HG03139 (cell line): ENCODE measurements around the gene RAB23.
A peak's percentile ranks its signal among the peaks of the same experiment; 100 is the strongest.
"Not testable (repeated sequence)": the region's sequence is repeated elsewhere in the genome, so short reads cannot be mapped to it uniquely, and the experiment has no call there.

ENCODE experiments used
- ATAC-seq: cut with Tn5 transposase; IDR thresholded peaks from one replicate; pipeline ENCODE4 v1.9.1; 2021; ENCODE audit not compliant: unreplicated experiment

The RAB23 gene

DNA sequence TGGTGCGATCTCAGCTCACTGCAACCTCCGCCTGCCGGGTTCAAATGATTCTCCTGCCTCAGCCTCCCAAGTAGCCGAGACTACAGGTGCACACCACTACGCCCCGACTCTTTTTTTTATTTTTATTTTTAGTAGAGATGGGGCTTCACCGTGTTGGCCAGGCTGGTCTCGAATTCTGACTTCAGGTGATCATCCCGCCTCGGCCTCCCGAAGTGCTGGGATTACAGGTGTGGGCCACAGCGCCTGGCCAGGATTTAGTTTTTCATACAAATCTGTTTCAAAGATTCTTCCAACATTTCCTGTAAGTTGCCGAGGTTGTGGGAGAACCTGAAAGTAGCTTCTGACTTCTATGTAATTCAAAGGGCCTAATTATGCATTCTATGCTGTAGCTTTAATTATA lies 21.4 kb upstream of the RAB23 start:
- ATAC-seq, result not testable (repeated sequence)

GRCh38 chr6:57242505-57242904 lies 20.4 kb upstream of the RAB23 start:
- no peak for ATAC-seq

DNA sequence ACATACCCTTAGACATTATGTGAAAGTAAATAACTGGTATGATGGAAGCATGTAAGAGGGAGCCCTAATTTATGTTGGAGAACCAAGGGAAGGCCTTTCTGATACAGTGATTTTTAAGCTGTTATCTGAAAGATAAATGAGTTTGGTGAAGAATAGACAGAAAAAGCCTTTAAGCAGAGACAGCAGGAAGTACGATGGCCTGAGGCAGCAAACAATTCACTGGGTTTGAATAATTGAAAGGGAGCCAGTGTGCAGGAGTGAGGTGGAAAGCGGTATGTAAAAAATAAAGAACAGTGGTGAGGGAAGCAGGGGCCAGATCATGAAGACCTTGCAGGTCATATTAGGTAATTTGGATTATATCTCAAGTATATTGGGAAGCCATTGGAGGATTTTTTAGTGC lies 4.1 kb upstream of the RAB23 start:
- ATAC-seq, result no peak

DNA sequence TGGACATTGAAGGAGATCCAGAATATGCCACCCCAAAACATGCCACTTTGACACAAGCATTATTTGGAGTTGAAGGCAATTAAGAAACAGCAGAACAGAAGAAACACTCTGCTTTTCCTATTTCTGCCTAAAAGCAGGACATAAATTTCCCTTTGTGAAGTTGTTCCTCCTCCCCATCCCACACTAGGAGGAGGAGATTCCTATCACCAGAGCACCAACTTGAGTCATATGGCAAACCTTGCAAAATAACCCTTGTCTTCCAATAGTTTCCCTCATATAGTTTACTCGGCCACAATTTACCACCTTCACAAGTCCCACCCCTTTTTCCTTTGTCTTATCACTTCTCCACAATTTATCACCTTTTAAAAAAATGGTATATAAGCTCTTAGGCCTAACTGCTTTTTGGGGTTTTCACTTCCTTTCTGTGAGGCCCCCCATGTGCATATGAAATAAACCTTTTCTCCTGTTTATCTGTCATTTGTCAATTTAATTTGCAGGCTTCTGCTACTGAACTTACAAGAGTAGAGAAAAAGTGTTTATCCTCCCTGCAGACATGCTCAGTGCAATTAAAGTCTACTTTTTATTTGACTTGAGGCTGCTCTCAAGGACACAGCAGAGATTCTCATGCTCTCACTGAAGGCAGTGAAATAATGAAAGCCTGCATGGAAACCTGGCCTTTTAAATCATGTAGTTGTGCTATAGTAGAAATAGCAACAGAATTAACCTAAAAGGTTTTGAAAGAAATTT lies 2.8 kb upstream of the RAB23 start:
- ATAC-seq, result no peak

DNA sequence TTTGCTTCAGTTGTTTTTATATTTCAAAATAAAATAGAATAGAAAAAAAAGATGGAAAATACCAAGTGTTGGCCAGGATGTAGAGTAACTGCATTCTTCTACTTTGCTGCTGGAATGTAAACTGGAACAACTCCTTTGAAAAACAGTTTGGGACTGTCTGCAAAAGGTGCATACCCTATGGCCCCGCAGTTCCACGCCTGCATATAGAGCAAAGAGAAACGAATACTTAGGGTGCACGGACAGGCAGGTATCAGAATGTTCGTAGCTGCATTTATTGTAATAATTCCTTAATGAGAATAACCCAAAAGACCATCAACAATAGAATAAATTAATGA lies 603 bp upstream of the RAB23 start:
- ATAC-seq, result no peak

DNA sequence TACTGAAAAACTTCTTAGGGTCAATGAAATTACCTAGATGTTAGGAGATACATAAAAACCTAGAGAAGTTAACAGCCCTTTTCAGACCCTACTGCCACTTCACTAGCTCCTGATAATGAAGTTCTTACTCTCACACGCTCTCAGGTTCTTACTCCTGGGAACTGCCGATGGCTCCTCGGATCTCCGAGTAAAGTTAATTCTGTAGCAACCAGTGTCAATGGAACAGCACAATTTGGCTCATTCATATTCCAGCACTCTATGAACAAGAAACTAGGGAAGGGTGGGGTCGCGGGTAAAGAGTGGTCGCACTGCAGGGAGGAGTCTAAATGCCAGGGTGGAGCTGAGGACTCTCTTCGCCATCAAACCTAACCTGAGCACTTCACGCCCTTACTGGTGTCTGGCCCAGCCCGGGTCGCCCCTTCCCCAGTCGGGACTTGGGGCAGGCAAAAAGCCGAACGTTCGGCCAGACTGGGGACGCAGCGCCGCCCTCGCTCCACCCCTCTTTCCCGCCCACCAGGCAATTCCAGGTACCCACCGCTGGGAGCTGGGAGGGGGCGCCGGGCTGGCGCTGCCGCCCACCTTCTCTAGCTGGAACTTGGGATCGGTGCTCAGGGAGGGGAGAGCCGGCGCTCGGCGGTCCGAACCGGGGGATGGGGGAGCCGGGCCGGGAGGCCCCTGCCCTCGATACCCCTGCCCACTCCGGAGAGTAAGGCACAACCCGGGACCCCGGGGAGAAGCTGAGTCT lies 744 bp downstream of the RAB23 start:
- ATAC-seq, result peak; percentile 53

DNA sequence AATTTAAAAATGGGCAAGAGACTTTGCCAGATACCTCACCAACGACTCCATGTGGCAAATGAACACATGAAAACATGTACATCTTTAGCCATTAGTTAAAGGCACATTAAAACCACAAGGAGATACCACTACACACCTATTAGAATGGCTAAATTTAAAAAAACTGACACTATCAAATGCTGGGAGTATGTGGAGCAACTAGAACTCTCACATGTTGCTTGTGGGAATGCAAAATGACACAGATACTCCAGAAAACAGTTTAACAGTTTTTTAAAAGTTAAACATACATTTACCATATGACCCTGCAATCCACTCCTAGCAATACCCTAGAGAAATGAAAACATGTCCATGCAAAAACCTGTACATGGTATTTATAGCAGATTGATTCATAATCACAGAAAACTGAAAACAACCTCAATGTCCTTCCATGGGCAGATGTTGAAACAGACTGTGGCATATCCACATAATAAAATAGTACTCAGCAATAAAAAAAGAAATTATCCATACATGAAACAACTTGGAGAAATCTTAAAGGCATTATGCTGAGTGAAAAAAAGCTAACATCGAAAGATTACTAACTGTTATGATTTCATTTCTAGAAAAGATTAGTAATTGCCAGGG lies 1.9 kb downstream of the RAB23 start:
- no peak for ATAC-seq

DNA sequence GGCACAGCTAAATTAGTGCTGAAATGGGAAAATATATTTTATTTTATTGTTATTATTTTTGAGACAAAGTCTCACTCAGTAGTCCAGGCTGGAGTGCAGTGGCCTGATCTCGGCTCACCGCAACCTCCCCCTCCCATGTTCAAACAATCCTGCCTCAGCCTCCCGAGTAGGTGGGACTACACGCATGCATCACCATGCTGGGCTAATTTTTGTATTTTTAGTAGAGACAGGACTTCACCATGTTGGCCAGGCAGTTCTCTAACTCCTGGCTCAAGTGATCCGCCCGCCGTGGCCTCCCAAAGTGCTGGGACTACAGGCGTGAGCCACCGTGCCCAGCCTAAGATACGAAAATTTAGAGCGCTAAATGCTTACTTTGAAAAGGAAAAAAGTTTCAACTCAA lies 4.8 kb downstream of the RAB23 start:
- no peak for ATAC-seq

DNA sequence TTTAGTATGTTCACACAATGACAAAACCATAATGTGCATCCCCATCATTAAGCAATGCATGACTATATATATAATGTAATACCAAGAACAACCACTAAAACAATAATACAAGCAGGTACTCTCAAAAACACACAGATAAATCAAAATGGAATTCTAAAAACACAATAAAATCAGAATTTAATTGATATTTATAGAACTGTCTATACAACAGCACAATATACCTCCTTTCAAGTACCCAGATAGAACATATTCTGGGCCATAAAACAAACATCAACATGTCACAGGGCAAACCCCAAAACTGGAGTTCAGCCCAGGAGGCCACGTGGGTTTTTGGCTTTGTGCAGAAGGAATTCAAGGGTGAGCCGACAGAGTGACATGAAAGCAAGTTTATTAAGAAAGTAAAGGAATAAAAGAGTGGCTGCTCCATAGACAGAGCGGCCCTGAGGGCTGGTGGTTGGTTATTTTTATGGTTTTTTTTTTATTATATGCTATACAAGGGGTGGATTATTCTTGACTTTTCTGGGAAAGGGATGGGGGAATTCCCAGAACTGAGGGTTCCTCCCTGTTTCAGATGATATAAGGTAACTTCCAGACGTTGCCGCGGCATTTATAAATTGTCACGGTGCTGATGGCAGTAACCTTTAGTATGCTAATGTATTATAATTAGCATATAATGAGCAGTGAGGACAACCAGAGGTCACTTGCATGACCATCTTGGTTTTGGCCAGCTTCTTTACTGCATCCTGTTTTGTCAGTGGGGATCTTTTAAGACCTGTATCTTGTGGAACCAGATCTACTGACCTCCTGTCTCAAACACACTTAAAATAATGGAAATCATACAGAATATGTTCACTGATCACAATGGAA lies 5.6 kb downstream of the RAB23 start:
- ATAC-seq, result no peak

DNA sequence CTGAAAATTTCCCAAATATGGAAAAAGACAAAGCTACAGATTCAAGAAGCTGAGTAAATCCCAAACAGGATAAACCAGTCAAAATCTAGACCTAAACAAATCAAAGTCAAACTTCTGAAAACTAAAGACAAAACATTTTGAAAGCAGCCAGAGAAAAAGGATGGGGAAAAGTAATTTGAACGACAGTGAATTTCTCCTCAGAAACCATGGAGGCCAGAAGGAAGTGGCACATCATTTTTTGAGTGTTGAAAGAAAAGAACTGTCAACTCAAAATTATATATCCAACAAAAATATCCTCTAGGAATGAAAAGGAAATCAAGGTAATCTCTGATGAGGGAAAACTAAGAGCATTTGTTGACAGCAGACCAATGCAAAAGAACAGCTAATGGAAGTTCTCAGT lies 6.8 kb downstream of the RAB23 start:
- ATAC-seq, result no peak

GRCh38 chr6:57210060-57210459 lies 12.0 kb downstream of the RAB23 start:
- ATAC-seq, result no peak

DNA sequence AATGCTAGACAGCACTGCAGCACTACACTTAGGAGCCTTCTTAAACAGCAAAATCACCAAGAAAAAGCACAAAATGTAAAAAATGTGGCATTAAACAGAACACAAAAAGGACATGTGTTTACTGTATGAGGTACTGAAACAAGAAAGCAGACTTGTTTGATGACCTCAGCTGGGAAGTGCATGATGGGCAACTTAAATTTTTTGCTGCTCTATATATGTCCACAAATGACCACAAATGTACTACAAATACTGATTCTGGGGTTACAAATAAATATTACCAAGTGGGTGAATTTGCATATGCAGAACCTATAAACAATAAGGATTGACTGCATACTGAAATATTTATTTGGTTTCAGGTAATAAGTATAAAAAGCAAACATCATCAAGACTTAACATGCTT lies 13.1 kb downstream of the RAB23 start:
- no peak for ATAC-seq

DNA sequence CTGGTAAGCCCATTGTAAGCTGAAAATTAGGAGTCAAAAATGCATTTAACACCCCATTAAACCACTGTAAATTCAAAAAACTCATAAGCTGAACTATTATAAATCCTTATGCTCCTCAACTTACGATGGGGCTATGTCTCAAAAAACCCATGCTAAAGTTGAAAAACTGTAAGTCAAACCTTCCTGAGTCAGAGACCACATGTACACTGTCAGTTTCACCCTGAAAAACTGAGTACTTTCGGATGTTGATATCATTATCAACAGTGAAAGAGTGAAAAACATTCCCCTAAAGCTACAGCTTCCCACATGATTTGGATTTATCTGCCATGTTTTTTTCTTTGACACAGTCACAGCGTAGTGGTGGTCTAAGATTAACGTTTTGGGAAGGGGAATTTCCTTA lies 14.2 kb downstream of the RAB23 start:
- no peak for ATAC-seq

DNA sequence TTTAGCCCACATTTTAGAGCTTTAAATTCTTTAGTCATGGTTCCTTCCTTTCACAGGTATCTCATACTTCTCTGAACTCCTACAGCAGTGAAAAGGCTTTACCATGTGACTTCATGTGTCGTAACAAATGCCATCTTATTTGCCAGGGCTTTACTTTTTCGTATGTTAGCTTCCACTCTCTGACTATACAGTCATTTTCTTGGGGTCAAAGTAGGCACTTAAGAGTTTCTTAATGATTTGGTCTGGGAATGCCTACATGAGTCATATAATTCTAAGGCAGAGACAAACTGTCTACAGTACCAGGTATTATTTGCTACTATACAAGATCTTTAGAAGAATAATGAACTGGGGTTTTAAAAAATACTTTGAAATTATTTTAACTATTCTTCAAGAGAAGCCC lies 15.0 kb downstream of the RAB23 start:
- ATAC-seq, result no peak

- ATAC-seq, result no peak
Observed at GRCh38 chr6:57205550-57206328, 16.4 kb downstream of the RAB23 start.

DNA sequence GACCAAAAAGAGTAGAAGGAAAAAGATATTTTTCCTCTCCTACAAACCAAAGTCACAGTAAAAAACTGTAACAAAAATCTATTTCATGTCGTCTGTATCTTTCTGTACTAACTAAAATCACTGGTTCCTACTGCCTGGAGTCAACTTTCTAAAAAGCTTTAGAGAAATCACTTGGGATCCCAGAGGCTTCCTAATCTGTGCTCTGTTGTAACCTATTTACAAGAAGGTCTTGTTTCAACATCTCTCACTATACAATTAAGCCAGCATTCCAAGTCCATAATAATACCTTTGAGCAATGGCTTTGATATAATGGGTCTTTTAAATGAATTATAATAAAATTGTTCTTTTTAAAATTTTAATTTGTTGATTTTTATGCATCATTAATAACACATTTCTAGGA lies 20.4 kb downstream of the RAB23 start:
- ATAC-seq, result no peak

DNA sequence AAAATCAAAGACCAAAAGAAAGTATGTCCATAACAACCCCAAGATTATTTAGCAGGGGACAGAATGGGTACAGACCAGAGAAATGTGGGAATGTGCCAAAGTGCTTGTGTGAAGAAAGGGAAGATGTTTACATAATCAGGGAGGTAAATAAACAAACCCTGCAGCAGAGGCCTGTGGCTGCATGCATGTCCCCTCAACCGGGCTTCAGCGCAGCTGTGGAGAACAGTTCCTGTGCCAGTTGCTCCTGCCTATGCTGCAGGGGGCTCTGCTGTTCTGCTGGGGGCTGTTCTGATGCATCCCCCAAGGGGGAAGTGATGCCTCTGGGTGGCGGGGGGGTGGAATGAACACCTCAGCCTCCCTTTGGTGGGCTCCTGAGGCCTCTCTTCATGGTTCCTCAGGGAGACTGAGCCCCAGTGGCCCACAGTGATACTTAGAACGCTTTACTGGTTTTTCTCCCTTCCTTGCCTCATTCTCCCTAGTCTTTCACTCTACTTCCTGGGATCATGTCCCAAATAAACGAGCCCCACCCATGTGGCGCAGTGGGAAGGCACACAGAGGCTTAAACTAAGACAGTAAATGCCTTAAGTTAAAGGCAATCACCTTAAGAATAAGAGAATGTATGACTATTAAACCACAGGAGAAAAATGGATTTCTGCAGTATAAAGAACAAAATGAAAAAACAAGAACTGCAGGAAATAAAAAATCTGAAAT lies 23.0 kb downstream of the RAB23 start:
- ATAC-seq, result no peak

DNA sequence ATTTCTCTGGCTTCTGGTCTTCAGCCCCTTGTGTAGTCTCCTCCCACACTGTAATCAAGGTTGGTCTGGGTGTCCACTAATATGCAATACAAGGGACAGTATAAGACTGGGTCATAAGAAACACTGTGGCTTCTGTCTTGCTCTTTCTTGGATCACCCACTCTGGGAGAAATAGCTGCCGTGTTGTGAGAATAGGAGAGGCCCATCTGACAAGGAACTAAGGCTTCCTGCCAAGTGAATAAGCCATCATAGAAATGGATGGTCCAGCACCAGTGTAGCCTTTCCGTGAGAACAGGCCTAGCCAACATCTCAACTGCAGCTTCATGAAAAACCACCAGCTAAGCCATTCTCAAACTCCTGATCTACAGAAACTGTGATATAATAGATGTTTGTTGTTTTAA lies 26.6 kb downstream of the RAB23 start:
- ATAC-seq, result no peak

- no peak for ATAC-seq
Observed at GRCh38 chr6:57193177-57193576, 28.9 kb downstream of the RAB23 start.

DNA sequence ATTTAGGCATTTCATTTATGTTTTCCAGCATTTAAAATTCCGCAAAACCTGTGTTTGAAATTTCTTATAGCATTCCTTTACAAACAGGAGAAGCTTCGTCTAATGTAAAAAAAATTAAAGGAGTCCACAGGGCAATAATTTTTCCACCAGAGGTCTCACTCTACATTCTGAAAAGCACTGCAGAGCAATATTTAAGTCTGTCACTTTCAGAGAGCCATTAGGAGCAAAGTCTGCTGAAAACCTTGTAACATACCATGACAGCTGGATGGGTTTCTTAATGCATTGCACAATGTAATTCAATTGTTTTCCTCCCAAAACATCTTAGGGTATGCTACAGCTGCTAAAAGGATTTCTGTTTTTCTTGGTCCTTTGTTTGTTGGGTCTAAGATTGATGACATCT lies 32.0 kb downstream of the RAB23 start:
- no peak for ATAC-seq
